ENCODE results near the gene ASB3. TPM values are rescaled to one million over a fixed set of nuclear protein-coding genes. Genes with fewer than 3 reads are reported as not detected.

Gene ASB3
- total RNA-seq, 2 experiments from 2014 or later = 26.4 to 30.3 TPM

DNA sequence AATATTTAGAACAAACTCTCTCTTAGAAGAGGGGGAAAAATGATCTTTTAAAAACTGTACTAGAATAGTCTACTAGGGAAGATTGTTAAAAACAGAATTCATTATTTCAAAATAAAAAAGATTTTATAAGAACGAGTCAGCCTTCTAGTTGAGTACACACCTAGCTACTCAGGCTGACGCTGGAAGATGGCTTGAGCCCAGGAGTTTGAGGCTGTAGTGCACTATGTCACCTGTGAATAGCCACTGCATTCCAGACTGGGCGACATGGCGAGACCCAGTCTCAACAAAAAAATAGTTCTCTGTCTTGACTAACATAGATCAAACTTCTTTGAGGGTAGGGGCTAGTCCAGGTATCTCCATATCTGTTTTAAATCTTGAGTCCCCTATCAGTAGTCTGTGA is 34.0 kb upstream of the ASB3 start:
- Histone ChIP-seq H3K36me3 (ENCODE audit: insufficient read depth, low read length) (peaks cover 32% of the 10 kb centered on the region), H4K20me1 (ENCODE audit: insufficient read depth, low read length) (no peaks in the 10 kb centered on the region), H3K4me1 (ENCODE audit: insufficient read depth, low read length, poor library complexity, severe bottlenecking) (no peaks in the 10 kb centered on the region), H3K27ac (ENCODE audit: low read depth, low read length, poor library complexity, severe bottlenecking) (no peak overlapping the region), H3K4me3 (ENCODE audit: low read depth, low read length, poor library complexity, severe bottlenecking) (no peak overlapping the region), H3K9me3 (ENCODE audit: low read length) (no peaks in the 10 kb centered on the region), H3K79me2 (ENCODE audit: insufficient read depth, low read depth, low read length) (no peaks in the 10 kb centered on the region), H3K4me2 (ENCODE audit: low read length) (no peak overlapping the region), H3K9me2 (ENCODE audit: insufficient read depth, low read length) (no peaks in the 10 kb centered on the region), H2AFZ (ENCODE audit: low read length) (no peak overlapping the region)
- intact Hi-C loops (cut with micrococcal nuclease; ENCODE audit: unreplicated experiment) = loop anchor here (10.0 kb wide), 1 partner anchor 396 kb away; no protein-coding TSS in a partner anchor
- TF ChIP-seq, protein P1, sequence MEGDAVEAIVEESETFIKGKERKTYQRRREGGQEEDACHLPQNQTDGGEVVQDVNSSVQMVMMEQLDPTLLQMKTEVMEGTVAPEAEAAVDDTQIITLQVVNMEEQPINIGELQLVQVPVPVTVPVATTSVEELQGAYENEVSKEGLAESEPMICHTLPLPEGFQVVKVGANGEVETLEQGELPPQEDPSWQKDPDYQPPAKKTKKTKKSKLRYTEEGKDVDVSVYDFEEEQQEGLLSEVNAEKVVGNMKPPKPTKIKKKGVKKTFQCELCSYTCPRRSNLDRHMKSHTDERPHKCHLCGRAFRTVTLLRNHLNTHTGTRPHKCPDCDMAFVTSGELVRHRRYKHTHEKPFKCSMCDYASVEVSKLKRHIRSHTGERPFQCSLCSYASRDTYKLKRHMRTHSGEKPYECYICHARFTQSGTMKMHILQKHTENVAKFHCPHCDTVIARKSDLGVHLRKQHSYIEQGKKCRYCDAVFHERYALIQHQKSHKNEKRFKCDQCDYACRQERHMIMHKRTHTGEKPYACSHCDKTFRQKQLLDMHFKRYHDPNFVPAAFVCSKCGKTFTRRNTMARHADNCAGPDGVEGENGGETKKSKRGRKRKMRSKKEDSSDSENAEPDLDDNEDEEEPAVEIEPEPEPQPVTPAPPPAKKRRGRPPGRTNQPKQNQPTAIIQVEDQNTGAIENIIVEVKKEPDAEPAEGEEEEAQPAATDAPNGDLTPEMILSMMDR (conservative IDR thresholded peaks at IDR 0.05; ENCODE audit: low read length) = no peak
- no peak for TF ChIP-seq EZH2phosphoT487 (IDR thresholded peaks at IDR 0.05; ENCODE audit: borderline replicate concordance, low read depth, low read length)
- POLR2A ChIA-PET = interaction anchor here (0.9 kb wide), 1 partner anchor 124 kb away, joined by 3 read pairs; no protein-coding TSS in a partner anchor
- no peak for DNase-seq (ENCODE audit: low spot score)
- no TSS peak for BruUV-seq (replicated peaks)
- CTCF ChIA-PET (ENCODE audit: unreplicated experiment) = no interaction called here

GRCh38 chr2:53820048-53820447 is 33.3 kb upstream of the ASB3 start:
- no peaks in the 10 kb centered on the region for H3K4me1 ChIP-seq (ENCODE audit: insufficient read depth, low read length, poor library complexity, severe bottlenecking)
- peaks cover 38% of the 10 kb centered on the region for H3K36me3 ChIP-seq (ENCODE audit: insufficient read depth, low read length)
- no peak for DNase-seq (ENCODE audit: low spot score)
- POLR2A ChIA-PET = interaction anchor here (0.9 kb wide), 1 partner anchor 125 kb away, joined by 3 read pairs; no protein-coding TSS in a partner anchor
- no peaks in the 10 kb centered on the region for H3K9me2 ChIP-seq (ENCODE audit: insufficient read depth, low read length)
- no peaks in the 10 kb centered on the region for H3K79me2 ChIP-seq (ENCODE audit: insufficient read depth, low read depth, low read length)
- CTCF ChIA-PET (ENCODE audit: unreplicated experiment) = interaction anchor here (0.6 kb wide), 1 partner anchor 566 kb away, joined by 3 read pairs; no protein-coding TSS in a partner anchor
- no peak overlapping the region for H3K4me2 ChIP-seq (ENCODE audit: low read length)
- no peak overlapping the region for H3K27ac ChIP-seq (ENCODE audit: low read depth, low read length, poor library complexity, severe bottlenecking)
- H3K4me3 ChIP-seq (ENCODE audit: low read depth, low read length, poor library complexity, severe bottlenecking) = no peak overlapping the region
- no peaks in the 10 kb centered on the region for H4K20me1 ChIP-seq (ENCODE audit: insufficient read depth, low read length)
- TF ChIP-seq EZH2phosphoT487 (IDR thresholded peaks at IDR 0.05; ENCODE audit: borderline replicate concordance, low read depth, low read length) = no peak
- TF ChIP-seq, protein P1 (conservative IDR thresholded peaks at IDR 0.05; ENCODE audit: low read length) = no peak
- intact Hi-C loops (cut with micrococcal nuclease; ENCODE audit: unreplicated experiment) = loop anchor here (10.0 kb wide), 1 partner anchor 395 kb away; no protein-coding TSS in a partner anchor
- H3K9me3 ChIP-seq (ENCODE audit: low read length) = no peaks in the 10 kb centered on the region
- BruUV-seq (replicated peaks) = no TSS peak
- no peak overlapping the region for H2AFZ ChIP-seq (ENCODE audit: low read length)

DNA sequence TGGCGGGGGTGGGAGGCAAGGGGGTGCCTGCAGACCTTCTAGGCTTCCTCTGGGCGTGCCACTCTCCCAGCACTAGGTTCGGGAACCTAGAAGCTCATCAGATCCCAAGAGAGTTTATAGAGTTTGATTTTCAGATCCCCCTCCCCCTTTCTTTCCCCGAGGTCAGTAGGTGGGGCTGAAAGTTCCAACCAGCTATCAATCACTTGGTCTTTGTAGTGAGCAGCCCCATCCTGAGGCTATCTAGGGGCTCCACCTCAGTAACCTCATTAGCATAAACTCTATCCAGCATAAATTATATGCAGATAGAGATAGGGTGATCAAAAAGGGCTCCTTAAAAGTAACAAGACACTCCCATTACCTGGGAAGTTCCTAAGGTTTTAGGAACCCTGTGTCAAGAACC is 32.9 kb upstream of the ASB3 start:
- POLR2A ChIA-PET = interaction anchor here (0.7 kb wide), 1 partner anchor 645 kb away, joined by 4 read pairs; no protein-coding TSS in a partner anchor
- CTCF ChIA-PET (ENCODE audit: unreplicated experiment) = interaction anchor here (0.6 kb wide), 2 partner anchors 109 to 566 kb away, joined by 3 to 8 read pairs; no protein-coding TSS in a partner anchor
- H3K36me3 ChIP-seq (ENCODE audit: insufficient read depth, low read length) = peaks cover 42% of the 10 kb centered on the region
- H3K9me2 ChIP-seq (ENCODE audit: insufficient read depth, low read length) = no peaks in the 10 kb centered on the region
- H3K4me1 ChIP-seq (ENCODE audit: insufficient read depth, low read length, poor library complexity, severe bottlenecking) = no peaks in the 10 kb centered on the region
- TF ChIP-seq, protein P1 (conservative IDR thresholded peaks at IDR 0.05; ENCODE audit: low read length) = no peak
- TF ChIP-seq EZH2phosphoT487 (IDR thresholded peaks at IDR 0.05; ENCODE audit: borderline replicate concordance, low read depth, low read length) = no peak
- no TSS peak for BruUV-seq (replicated peaks)
- H4K20me1 ChIP-seq (ENCODE audit: insufficient read depth, low read length) = no peaks in the 10 kb centered on the region
- H3K9me3 ChIP-seq (ENCODE audit: low read length) = no peaks in the 10 kb centered on the region
- no peak overlapping the region for H3K27ac ChIP-seq (ENCODE audit: low read depth, low read length, poor library complexity, severe bottlenecking)
- no peak overlapping the region for H3K4me2 ChIP-seq (ENCODE audit: low read length)
- no peak overlapping the region for H2AFZ ChIP-seq (ENCODE audit: low read length)
- H3K4me3 ChIP-seq (ENCODE audit: low read depth, low read length, poor library complexity, severe bottlenecking) = no peak overlapping the region
- no peaks in the 10 kb centered on the region for H3K79me2 ChIP-seq (ENCODE audit: insufficient read depth, low read depth, low read length)
- DNase-seq (ENCODE audit: low spot score) = no peak
- intact Hi-C loops (cut with micrococcal nuclease; ENCODE audit: unreplicated experiment) = loop anchor here (10.0 kb wide), 1 partner anchor 395 kb away; no protein-coding TSS in a partner anchor

All from OCI-LY7 (cell line).